Gastroesophageal sphincter (tissue), 4 donors: ENCODE results near the gene ELOA. TPM values are rescaled to one million over a fixed set of nuclear protein-coding genes. Genes with fewer than 3 reads are reported as not detected.

ENCODE experiments used
- ATAC-seq: fragments of 150-250 bp; one replicate; pipeline ENCODE4 v1.9.1; 2016; ENCODE audit warnings: mild to moderate bottlenecking, moderate library complexity
- H3K27ac ChIP-seq, 4 donors: fragments of 200-600 bp; sonication (generic) in 3 of 4; 1 replicate in 3 of 4; 2 replicates in 1 of 4; pipeline ENCODE4 v1.5.1; 2016 to 2019
- H3K27me3 ChIP-seq: fragments of 200-600 bp; sonication (generic); one replicate; pipeline ENCODE4 v1.5.1; 2019
- H3K36me3 ChIP-seq, 2 donors: fragments of 200-600 bp; sonication (generic); one replicate each; pipeline ENCODE4 v1.5.1; 2019; ENCODE audit warnings: control low read depth in 1 of 2
- H3K4me1 ChIP-seq, 3 donors: fragments of 200-600 bp; sonication (generic); 1 replicate in 2 of 3; 2 replicates in 1 of 3; pipeline ENCODE4 v1.5.1; 2016 to 2019; ENCODE audit warnings: control low read depth in 2 of 3
- H3K4me3 ChIP-seq, 2 donors: fragments of 200-600 bp; sonication (generic); one replicate each; pipeline ENCODE4 v1.5.1; 2019; ENCODE audit warnings: mild to moderate bottlenecking in 1 of 2, moderate library complexity in 1 of 2
- H3K9me3 ChIP-seq, 3 donors: fragments of 200-600 bp; sonication (generic); one replicate each; pipeline ENCODE4 v1.5.1; 2017 to 2019; ENCODE audit warnings: control low read depth in 2 of 3
- EP300 ChIP-seq: sonication (generic); formaldehyde crosslinking; IDR thresholded peaks from one replicate; pipeline ENCODE4 v1.6.1; 2017; ENCODE audit warnings: antibody characterized with exemption, mild to moderate bottlenecking
- POLR2A ChIP-seq, 2 donors: fragments of 450-650 bp; IDR thresholded peaks; one replicate each; pipeline ENCODE4 v1.6.1; 2017; ENCODE audit warnings: antibody characterized with exemption in 2 of 2, mild to moderate bottlenecking in 2 of 2, moderate library complexity in 1 of 2
- POLR2AphosphoS5 ChIP-seq: sonication (generic); formaldehyde crosslinking; IDR thresholded peaks from one replicate; pipeline ENCODE4 v1.6.1; 2017; ENCODE audit warnings: antibody characterized with exemption
- WGBS, 2 donors: methylation state at CpG; one replicate each; pipeline ENCODE4 v1.1.5; 2018; ENCODE audit warnings: low coverage in 1 of 2; 5-methylcytosine and 5-hydroxymethylcytosine counted together
- total RNA-seq, 4 donors: library from RNA; depleted of rRNA; stranded (reverse); fragments of >200 nt; gene quantifications; one replicate each; pipeline ENCODE4 v1.1.0, GENCODE V29; 2016
- TF ChIP-seq, protein P1 (sequence below), 4 experiments: fragments of 200-600 bp in 2 of 4; fragments of 450-650 bp in 2 of 4; sonication (generic) in 1 of 4; IDR thresholded peaks; one replicate each; pipeline ENCODE4 v1.5.1; 2017 to 2019; ENCODE audit warnings: antibody characterized with exemption in 4 of 4, mild to moderate bottlenecking in 2 of 4, moderate library complexity in 2 of 4

ELOA gene
- total RNA-seq, 4 donors from 2014 or later, result 37.8 to 41.9 (median 41.4) TPM

DNA sequence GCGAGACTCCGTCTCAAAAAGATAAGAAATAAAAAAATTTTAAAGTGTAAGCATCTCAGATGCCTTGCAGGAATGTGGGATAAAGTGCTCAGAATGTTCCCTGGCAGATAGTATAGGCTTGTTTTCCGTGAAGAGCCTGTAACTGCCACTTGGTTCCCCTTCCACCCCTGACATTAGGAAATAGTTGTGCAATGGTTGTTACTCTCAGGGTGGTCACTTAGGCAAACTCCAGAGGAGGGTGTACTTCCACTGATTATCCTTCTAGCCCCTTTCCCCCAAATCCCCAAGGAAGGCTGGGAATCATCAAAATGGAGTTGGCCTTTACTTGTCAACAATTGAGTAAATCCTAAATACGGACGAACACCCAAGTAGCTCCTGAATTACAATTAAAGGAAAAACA lies 41.3 kb upstream of the ELOA start:
- H3K4me3 ChIP-seq, result no peak overlapping the region
- ATAC-seq, result peak; percentile 76
- no peak for TF ChIP-seq POLR2AphosphoS5
- TF ChIP-seq EP300, result no peak
- TF ChIP-seq, protein P1, sequence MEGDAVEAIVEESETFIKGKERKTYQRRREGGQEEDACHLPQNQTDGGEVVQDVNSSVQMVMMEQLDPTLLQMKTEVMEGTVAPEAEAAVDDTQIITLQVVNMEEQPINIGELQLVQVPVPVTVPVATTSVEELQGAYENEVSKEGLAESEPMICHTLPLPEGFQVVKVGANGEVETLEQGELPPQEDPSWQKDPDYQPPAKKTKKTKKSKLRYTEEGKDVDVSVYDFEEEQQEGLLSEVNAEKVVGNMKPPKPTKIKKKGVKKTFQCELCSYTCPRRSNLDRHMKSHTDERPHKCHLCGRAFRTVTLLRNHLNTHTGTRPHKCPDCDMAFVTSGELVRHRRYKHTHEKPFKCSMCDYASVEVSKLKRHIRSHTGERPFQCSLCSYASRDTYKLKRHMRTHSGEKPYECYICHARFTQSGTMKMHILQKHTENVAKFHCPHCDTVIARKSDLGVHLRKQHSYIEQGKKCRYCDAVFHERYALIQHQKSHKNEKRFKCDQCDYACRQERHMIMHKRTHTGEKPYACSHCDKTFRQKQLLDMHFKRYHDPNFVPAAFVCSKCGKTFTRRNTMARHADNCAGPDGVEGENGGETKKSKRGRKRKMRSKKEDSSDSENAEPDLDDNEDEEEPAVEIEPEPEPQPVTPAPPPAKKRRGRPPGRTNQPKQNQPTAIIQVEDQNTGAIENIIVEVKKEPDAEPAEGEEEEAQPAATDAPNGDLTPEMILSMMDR (IDR thresholded peaks at IDR 0.05), result no peak
- TF ChIP-seq POLR2A (IDR thresholded peaks at IDR 0.05), result no peak

DNA sequence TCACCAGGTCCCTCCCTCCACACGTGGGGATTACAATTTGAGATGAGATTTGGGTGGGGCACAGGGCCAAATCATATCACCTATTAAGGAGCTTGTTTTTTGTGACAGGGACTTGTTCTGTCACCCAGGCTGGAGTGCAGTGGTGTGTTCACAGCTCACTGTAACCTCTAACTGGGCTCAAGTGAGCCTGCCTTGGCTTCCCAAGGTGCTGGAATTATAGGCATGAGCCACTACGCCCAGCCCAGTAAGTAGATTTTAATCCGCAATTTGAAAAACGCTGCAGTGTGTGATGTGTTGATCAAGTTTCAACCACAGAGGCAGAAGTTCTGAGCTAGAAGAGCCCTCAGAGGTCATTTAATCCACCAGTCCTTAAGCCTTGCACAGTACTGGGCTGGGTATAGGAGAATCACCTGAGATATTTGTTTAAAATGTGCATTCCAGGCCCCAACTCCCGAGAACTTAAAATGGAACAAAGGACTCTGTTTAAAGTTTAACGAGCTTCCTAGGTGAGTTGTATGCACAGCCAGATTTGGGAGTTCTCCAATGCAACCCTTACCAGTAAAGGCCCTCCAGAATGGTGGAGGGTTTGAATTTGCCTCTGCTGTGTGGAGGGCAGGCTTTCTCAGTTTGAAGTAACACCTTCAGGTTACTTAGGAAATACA lies 38.3 kb upstream of the ELOA start:
- TF ChIP-seq EP300 (no peak), POLR2A (IDR thresholded peaks at IDR 0.05) (no peak), POLR2AphosphoS5 (no peak)
- TF ChIP-seq, protein P1 (IDR thresholded peaks at IDR 0.05), result no peak
- 70 to 77% methylated on average over 2 to 5 of the region's 6 CpGs for WGBS, 2 donors
- no peaks in the 10 kb centered on the region for H3K27me3 ChIP-seq
- H3K4me3 ChIP-seq, result no peak overlapping the region
- H3K4me1 ChIP-seq, result peaks cover 0 to under 1% (median 0%) of the 10 kb centered on the region in 3 donors
- no peak overlapping the region for H3K27ac ChIP-seq
- no peak for ATAC-seq
- no peaks in the 10 kb centered on the region for H3K9me3 ChIP-seq
- peaks cover 0 to 60% of the 10 kb centered on the region in 2 donors for H3K36me3 ChIP-seq

More for the DNA sequence above, 41.3 kb upstream of the ELOA start:
- H3K9me3 ChIP-seq, result no peaks in the 10 kb centered on the region
- peaks cover 0 to 23% (median 0%) of the 10 kb centered on the region in 3 donors for H3K4me1 ChIP-seq
- WGBS, 2 donors, result 78 to 85% methylated on average over 5 of the region's 5 CpGs
- H3K27ac ChIP-seq, result no peak overlapping the region
- peaks cover 0 to 85% of the 10 kb centered on the region in 2 donors for H3K36me3 ChIP-seq
- no peaks in the 10 kb centered on the region for H3K27me3 ChIP-seq

DNA sequence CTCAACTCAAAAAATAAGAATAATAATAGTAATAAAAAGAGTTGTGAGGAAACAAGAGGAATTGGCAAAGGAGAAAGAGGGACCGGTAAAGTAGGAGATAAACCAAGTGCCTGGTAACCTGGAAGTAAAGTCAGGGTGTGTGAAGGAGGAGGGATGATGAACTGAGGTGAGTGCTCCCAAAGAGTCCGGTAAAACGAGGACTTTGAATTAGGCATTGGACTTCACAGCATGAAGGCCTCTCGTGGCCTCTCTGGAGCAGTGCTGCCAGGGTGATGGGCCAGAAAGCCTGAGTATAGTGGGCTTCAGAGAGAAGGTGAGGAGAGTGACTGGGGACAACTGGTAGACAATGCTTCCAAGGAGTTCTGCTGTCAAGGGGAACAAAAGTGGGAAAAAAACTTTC lies 34.0 kb upstream of the ELOA start:
- no peaks in the 10 kb centered on the region for H3K9me3 ChIP-seq
- WGBS, 2 donors, result 86% methylated on average over 4 of the region's 4 CpGs; no CpG with 5 or more reads in 1 of the 2 donors
- H3K27ac ChIP-seq, result no peak overlapping the region
- no peak for TF ChIP-seq EP300
- TF ChIP-seq POLR2AphosphoS5, result no peak
- TF ChIP-seq, protein P1 (IDR thresholded peaks at IDR 0.05), result no peak
- TF ChIP-seq POLR2A (IDR thresholded peaks at IDR 0.05), result no peak
- H3K27me3 ChIP-seq, result no peaks in the 10 kb centered on the region
- ATAC-seq, result no peak
- H3K4me3 ChIP-seq, result no peak overlapping the region
- H3K36me3 ChIP-seq, result peaks cover 0 to 30% of the 10 kb centered on the region in 2 donors
- H3K4me1 ChIP-seq, result no peaks in the 10 kb centered on the region

DNA sequence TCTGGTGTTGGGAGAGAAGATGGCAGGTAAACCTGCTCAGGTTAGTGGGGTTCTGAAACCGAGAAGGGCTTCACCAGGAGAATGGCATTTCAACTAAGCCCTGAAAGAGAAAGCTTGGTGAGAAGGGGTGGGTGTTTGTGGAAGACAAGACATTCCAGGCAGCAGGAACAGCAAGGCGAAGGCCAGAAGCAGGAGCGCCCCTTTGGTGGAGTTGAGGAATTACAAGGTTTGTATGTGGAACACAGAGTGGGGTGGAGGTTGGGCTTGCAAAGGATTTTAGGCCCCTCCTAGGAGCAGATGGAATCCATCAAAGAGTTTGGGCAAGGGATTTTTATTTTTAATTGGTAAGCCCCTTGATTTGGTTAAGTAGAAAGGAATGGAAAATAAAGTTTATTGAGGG lies 24.8 kb upstream of the ELOA start:
- no peak overlapping the region for H3K4me3 ChIP-seq
- ATAC-seq, result no peak
- H3K36me3 ChIP-seq, result no peaks in the 10 kb centered on the region
- TF ChIP-seq, protein P1 (IDR thresholded peaks at IDR 0.05), result peak in 2 of 4 experiments; percentile 10 to 27
- no peak for TF ChIP-seq POLR2A (IDR thresholded peaks at IDR 0.05)
- no peak for TF ChIP-seq EP300
- no peak for TF ChIP-seq POLR2AphosphoS5
- H3K4me1 ChIP-seq, result peaks cover 0 to 6% (median 0%) of the 10 kb centered on the region in 3 donors
- H3K27me3 ChIP-seq, result no peaks in the 10 kb centered on the region
- H3K9me3 ChIP-seq, result no peaks in the 10 kb centered on the region
- WGBS, 2 donors, result 57 to 58% methylated on average over 3 of the region's 3 CpGs
- no peak overlapping the region for H3K27ac ChIP-seq
